GM21528 (cell line): ENCODE measurements around the gene ATF1.
A peak's percentile ranks its signal among the peaks of the same experiment; 100 is the strongest.

Experiments
- ATAC-seq: cut with Tn5 transposase; IDR thresholded peaks from one replicate; pipeline ENCODE4 v1.9.1; 2021; ENCODE audit warnings: mild to moderate bottlenecking, moderate library complexity; ENCODE audit not compliant: unreplicated experiment, low FRiP score

Gene ATF1

DNA sequence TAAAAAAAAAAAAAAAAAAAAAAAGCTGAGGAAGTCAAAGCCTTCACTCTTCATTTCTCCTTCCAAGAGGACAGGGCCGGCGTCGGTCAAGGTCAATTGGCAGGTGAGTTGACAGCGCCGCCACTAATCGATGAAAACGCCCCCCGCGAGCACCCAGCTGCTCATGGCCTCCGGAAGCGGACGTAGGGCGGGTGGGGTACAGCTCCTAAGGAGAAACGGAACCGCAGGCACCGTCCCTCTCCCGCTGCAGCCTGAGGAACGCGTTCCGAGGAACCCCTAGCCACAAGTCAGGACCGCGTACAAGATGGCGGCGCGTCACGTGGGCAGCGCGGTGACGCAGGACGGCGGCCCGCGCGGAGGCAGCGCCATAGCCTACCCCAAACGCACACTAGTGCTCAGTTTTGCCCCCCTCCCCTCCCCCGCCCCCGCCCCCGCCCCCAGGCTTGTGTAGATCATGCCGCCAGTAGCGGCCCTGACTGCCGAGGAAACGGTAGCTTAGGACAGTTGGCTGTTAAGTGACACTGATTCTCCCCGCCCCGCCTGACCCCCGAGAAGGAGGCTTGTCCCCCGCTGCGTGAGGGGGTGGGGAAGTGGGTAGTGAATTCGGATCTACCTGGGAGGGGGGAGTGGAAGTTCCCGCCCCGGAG lies at the start of gene ATF1:
ATF1 (plus strand) TSS at position 463 of the 647 bp plus-strand sequence. CDS start 16,045 bp downstream, outside the sequence.
- peak; percentile 77 for ATAC-seq

DNA sequence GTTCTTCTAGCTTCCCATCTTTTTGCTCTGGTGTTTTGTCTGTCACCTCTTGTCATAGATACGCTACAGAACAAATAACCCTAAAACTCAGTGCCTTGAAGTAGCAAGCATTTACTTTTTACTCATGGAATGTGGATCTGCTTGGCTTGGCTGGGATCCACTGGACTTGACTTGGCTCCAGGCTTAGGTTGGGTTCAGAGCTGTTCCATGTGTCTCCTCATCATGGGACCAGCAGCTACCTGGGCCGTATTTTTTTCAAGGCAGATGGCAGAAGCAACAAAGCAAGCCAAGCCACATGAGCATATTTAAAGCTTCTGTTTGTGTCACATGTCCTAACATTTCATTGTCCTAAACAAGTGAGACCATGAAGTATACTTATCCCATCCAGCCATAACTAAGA lies 48.7 kb upstream of the ATF1 start:
- no peak for ATAC-seq

DNA sequence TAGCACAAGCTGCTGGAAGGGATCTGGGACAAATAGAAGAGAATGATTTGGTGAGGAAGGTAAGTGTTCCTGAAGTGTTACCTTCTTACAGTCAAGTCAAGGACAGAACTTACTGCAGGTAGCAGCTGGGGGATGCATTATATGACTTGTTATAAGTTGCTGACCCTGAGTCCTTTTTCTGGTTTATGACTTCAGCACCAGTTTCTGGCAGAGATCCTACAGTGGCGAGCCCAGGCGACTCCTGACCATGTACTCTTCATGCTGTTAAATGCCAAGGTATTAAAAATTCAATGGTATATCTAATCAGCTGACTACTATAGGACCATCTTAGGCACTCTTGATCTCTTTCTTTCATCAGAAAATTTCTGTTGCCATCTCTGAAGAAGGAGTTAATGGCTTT lies 45.1 kb upstream of the ATF1 start:
- ATAC-seq, result no peak

DNA sequence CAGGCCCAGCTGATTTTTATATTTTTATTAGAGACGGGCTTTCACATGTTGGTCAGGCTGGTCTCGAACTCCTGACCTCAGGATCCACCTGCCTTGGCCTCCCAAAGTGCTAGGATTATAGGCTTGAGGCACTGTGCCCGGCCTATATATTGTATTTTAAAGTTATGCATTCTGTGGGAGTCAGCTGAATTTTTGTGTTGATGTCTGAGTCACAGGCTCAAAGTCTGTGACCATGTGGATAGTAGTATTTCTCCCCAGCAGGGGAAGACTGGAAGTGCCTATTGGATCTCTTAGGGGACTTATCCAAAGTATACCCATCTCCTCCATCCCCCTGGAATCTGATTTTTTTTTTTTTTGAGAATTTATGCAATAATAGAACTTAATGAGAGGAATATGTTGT lies 43.8 kb upstream of the ATF1 start:
- ATAC-seq, result no peak

DNA sequence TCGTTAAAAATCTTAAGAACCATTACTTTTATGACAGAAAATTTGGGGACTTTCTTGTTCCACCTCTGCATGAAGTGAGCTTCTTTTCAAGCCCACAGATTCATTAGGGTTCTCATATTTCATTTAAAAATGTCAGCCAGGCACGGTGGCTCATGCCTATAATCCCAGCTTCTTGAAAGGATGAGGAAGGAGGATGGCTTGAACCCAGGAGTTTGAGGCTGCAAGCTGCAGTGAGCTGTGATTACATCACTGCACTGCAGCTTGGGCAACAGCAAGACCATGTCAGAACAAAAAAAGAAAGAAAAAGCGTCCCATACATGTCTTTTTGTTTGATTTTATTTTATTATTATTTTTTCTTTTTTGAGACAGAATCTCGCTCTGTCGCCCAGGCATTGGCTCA lies 43.4 kb upstream of the ATF1 start:
- ATAC-seq, result no peak

DNA sequence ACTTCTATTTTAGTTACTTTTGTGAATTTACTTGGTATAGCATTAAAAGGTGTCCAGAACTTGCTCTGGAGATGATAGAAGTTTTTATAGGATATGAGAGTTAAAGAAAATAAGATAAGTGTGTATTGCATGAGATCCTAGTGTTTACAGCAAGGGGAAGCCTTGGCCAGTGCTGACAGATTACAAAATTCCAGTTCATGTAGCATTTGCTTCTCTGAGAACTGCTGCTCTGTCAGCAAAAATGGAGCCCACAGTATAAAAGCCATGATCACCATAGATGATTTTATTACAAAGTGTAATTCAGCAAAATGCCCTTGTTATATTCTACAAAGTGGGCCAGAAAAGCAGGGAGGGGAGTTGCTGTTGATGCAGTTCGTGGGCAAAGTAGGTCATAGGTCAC lies 40.0 kb upstream of the ATF1 start:
- ATAC-seq, result no peak

DNA sequence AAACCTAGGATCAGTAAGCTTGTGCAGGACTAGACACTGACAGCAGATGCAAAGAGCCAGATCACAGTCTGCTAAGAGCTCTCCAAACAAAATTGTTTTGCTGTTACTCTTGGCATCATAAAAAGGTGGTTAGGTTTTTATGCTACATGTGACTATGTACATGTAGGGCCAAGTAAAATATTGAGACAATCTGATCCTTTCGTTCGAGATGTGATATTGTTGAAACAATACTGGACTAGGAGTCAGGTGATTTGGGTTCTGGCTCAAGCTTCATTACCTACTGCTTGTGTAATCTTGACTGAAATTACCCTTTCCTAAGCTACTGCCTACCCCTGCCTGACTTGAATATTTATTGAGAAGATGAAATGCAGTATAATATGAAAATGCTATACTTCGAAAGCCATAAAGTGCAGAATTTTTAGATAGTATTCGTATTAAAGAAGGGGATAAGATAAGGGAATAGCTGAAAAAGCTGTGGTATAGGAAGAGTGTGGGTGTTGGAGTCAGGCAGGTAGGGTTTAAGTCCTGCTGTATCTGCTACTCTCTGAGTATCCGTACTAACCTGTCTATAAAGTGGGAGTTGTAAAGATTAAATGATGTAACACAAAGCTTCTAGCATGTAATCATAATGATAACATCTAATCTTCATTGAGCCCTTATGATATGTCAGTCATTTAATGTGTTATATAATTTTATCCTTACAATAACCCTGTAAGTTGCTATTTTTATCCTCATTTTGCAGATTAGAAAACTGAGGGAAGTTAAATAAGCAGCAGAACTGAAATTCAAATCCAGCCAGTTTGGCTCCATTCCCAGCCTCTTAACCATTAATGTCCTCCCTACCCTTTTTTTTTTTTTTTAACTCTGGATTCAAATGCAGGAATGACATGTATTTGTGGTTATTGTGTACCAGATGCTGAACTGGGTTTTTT lies 38.6 kb upstream of the ATF1 start:
- no peak for ATAC-seq

DNA sequence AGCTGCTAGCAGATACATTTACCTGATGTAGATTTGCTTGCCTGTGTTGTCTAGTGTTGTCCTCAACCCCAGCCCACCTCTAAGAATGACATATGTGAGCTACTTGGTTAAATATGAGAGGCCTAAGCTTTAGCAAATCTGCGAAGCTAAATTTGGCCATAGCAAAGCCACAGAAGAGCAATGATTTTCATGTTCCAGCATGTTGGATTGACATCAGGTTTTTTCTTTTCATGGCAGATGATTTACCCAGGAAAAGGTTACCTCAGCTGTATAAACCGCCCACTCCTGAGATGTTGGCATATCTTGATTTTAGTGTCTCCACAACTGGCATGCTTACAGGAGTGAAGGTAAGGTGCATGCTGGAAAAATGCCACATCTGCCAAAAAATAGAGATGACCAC lies 36.4 kb upstream of the ATF1 start:
- no peak for ATAC-seq

DNA sequence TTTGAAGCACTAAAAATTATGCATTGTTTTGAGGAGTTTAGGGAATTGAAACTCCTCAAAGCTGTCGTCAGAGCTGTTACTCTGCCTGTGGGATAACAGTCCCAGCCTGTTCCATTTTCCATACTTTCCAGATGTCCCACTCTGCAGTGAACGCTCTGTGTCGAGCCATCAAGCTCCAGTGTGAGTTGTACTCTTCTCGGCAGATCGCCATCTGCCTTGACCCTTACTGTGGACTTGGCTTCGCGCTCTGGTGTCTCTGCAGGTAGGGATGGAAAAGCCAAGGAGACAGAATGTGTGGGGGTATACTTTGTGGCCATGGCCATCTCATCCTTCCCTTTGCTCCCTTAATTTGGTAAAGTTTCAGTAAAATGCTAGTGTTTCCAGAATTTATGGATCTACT lies 35.5 kb upstream of the ATF1 start:
- no peak for ATAC-seq

DNA sequence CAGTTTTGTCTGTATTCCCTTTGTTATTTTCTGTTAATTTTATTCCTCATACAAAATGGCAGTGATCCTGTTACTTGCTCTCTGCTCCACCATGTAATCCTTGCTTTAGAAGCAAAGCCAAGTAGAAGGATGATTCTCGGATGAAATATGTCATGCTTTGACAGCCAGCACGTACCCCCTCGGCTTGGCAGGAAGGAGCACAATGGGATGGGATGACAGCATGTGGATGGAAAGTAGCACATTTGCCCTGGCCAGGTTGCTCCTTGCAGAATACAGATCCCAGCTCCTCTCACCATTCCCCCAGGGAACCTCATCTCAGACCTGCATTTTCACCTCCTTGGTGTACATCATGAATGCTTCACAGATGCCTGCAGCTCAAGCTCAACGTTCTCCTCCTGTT lies 35.1 kb upstream of the ATF1 start:
- ATAC-seq, result no peak

DNA sequence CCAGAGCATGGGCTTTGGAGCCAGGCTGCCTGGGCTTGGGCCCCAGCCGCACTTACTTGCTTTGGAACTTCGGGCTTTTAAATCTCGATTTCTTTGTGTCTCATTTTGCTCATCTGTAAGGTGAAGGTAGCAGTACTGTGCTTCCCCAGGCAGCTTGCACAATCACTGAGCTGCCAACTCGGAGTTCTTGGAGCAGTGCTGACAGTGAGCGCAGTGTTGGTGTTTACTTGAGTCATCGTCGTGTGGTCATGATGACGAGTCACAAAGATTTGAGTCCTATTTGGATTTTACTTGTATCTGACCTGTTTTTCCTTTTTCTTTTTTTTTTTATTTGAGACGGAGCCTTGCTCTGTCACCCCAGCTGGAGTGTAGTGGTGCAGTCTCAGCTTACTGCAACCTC lies 31.3 kb upstream of the ATF1 start:
- no peak for ATAC-seq

DNA sequence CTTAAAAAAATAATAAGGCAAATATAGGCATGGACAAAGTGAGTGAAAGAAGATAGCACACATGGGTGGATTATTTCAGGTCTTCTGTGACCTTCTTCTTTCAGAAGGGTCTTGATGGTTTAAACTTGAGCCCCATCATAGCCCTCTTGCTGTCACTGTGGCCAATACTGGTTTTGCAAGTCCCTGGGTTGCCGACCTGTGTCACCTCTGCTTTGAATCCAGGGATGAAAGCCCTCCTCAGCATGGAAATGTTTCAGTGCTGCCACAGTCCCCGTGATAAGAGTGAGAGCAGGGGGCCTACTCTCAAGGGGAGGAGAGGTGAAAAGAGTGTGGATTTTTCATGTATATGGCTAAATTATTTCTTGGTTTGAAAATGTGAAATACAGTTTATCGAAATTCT lies 30.2 kb upstream of the ATF1 start:
- no peak for ATAC-seq

DNA sequence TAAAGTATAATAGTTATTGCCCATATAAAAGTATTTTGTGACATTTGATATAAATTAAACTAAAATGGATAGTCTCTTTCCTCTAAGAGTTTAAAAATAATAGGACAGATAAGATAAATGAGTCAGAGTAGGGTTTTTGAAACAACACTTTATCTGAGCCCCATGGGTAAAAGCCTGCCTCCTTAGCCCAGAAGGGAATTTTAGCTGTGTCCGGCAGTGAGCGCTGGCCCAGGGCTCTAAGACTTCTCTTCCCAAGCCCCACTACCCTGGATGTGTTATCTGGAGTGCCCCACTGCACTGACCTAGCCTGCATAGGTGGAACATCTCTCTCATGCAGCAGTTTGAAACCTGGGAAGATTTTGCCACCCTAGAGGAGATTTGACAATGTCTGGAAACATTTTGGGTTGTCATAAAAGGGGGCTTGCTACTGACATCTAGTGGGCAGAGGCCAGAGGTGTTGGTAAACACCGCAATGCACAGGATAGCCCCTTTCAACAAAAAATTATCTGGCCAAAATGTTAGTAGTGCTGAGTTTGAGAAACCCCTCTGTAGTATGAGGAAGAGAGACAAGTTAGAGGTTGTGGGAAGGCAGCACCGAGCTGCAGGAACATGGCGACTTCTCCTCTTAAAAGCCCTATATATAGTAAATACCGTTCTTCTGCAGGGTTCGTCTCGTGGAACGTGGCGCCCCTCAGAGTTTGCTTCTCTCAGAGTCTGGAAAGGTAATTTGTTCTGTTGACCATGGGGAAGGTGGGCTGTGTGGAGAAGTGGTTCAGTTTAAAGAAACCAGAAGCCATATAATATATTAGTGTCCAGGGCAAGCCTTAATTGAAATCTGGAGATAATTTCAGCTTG lies 29.3 kb upstream of the ATF1 start:
- no peak for ATAC-seq

DNA sequence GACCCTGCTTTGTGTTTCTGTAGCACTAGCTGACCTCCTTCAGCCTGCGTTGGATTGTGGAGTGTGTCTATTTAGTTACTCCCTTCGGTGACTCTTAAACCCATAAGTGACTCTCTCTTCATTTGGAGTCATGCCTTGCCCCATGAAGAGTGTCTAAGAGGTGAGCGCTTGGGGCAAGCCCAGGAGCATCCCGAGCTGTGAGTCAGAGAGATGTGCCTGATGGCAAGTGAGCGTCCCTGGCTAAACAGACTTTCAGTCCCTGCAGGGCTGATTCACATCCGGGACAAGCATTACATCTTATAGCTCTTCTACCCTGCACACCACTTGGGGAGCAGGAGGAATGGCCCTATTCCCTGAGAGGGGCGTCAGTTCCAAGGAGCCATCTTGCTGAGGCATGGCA lies 24.3 kb upstream of the ATF1 start:
- ATAC-seq, result no peak

DNA sequence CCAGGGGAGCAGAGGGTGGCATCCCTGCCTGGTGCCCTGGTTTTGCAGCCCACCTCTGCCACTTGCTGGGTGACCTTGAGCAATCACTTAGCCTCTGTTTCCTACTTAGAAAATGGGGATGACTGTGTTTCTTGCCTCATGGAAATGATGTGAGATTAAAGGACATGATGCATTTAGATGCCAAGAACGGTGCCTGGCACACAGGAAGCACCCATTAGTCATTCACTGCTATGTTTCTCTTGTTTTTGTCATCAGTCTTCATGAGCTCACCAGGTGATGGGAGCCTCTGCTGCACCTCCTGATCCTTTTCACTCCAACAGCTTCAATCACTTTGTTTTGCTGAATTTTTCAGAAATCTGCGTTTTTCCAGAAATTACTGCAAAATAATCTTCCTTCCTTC lies 23.6 kb upstream of the ATF1 start:
- no peak for ATAC-seq

DNA sequence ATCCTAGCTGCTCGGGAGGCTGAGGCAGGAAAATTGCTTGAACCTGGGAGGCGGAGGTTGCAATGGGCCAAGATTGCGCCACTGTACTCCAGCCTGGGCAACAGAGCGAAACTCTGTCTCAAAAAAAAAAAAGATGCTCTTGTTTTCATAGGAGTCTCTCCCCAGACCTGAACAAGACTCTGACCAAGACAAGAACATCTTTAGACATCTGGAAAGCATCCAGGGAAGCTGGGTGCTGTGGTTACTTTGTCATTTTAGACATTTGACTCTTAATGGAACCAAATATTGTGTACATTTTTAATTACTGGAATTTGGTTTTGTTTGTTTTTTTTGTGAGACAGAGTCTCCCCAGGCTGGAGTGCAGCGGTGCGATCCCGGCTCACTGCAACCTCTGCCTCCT lies 21.1 kb upstream of the ATF1 start:
- no peak for ATAC-seq

DNA sequence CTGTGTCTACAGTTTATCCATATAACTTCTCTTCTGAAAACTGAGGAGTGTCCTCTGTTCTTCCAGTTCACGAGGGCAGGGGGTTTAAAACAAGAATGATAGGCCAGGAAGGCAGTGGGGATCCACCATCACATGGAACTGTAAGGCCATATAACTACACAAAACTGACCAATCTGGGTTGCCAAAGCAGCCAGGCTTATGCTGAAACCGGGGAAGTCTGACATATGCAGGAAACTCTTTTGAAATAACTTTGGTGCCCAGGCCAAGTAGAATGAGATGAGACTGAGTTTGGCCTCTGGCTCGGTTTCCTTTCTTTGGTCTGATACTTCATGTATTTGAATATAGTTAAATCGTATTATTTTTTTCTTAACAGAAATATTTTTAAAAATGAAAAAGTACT lies 18.0 kb upstream of the ATF1 start:
- no peak for ATAC-seq

DNA sequence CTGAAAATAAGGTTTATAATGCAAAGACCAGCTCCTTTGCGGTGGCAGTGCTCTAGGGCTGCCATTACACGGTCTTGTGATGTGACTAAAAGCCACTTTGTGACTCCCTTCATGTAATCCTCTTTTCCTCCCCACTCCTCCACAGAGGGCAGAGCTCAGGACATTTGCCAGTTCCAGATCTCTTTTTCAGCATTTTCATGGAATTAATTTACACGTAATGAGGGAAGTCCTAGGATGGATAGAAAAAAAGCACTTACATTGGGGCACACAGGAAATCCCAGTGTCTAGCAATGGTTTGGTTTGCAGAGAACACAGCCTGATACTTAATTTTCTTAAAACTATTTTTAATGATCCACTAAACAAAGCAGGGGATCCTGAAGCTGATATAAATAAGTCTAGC lies 17.5 kb upstream of the ATF1 start:
- no peak for ATAC-seq

DNA sequence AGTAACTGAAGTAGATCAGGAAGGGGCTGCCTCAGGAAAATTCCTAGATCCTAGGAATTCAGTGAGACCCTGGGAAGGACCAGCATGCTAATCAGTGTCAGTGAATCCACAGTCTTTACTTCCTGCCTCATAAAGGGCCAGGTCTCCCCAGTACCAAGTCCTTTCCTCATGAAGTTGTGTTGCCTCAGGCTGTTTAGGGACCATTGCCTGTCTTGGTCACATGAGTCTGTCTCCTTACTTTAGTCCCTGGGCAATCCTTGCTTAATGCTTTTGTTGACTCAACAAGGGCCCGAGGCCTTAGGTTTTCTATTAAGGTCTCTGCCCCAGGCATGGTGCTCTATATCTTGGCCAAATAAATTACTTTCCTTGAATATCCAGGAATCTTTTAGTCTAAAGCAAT lies 16.1 kb upstream of the ATF1 start:
- no peak for ATAC-seq

DNA sequence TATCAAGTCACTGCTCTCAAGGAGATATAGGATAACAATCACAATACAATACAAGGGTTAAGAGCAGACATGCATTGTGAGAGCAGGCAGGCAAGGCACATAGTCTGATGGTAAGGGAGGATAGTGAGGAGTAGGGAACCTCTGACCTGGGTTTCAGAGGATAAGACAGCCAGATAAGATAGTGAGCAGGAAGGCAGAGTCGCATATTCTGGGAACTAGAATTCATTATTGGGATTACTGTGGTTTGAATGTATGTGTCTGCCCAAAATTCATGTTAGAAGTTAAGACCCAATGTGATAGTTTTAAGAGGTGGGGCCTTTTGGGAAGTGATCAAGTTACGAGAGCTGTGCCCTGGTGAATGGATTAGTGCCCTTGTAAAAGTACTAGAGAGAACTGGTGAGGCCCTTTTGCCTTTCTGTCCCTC lies 14.4 kb upstream of the ATF1 start:
- no peak for ATAC-seq

DNA sequence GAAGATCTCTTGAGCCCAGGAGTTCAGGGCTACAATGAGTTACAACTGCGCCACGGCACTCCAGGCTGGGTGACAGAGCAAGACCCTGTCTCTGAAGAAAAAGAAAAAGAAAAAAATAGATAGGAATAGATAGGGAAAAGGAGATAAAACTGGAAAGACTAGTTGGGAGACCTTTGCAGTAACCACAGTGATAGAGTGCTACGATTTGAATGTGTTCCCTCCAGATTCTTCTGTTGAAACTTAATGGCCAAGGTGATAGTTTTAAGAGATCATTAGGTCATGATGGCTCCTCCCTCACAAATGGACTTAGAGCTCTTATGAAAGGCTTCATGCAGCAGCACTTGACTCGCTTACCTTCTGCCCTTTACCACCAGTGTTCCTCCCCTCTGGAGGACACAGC lies 13.5 kb upstream of the ATF1 start:
- ATAC-seq, result no peak
